Activated naive CD8-positive, alpha-beta T cell treated with anti-CD3 and anti-CD28 coated beads for 36 hours (primary cell): ENCODE measurements around the gene CHPF2. TPM values are rescaled to one million over a fixed set of nuclear protein-coding genes. Genes with fewer than 3 reads are reported as not detected.

ENCODE experiments used
- DNase-seq: peaks from one replicate; pipeline ENCODE4 v3.0.0; 2021
- H3K27ac Mint-ChIP-seq: one replicate; pipeline ENCODE4 v1.8.0; 2022; ENCODE audit warnings: mild to moderate bottlenecking, moderate library complexity, mixed read lengths
- H3K27me3 Mint-ChIP-seq: one replicate; pipeline ENCODE4 v1.8.0; 2022; ENCODE audit warnings: mild to moderate bottlenecking, mixed read lengths
- H3K36me3 Mint-ChIP-seq: one replicate; pipeline ENCODE4 v1.8.0; 2021; ENCODE audit warnings: mild to moderate bottlenecking, mixed read lengths
- H3K4me1 Mint-ChIP-seq: one replicate; pipeline ENCODE4 v1.8.0; 2021; ENCODE audit warnings: mixed read lengths
- H3K4me3 Mint-ChIP-seq: one replicate; pipeline ENCODE4 v1.8.0; 2022; ENCODE audit warnings: mild to moderate bottlenecking, moderate library complexity, mixed read lengths
- H3K9me3 Mint-ChIP-seq: one replicate; pipeline ENCODE4 v1.8.0; 2022; ENCODE audit warnings: mixed read lengths
- total RNA-seq, 2 experiments: library from RNA; stranded (reverse); gene quantifications; one replicate each; pipeline ENCODE4 v1.2.3, GENCODE V29; 2021

CHPF2 gene
- total RNA-seq, 2 experiments from 2014 or later, result 24.5 to 25.1 TPM

GRCh38 chr7:151198945-151199848 lies 33.1 kb upstream of the CHPF2 start:
- H3K9me3 Mint-ChIP-seq, result no peaks in the 10 kb centered on the region
- H3K36me3 Mint-ChIP-seq, result no peaks in the 10 kb centered on the region
- no peaks in the 10 kb centered on the region for H3K4me1 Mint-ChIP-seq
- peaks cover 8% of the 10 kb centered on the region for H3K27me3 Mint-ChIP-seq
- DNase-seq, result no peak
- no peak overlapping the region for H3K27ac Mint-ChIP-seq
- no peak overlapping the region for H3K4me3 Mint-ChIP-seq

GRCh38 chr7:151201344-151201743 lies 30.9 kb upstream of the CHPF2 start:
- no peak for DNase-seq
- no peak overlapping the region for H3K4me3 Mint-ChIP-seq
- no peaks in the 10 kb centered on the region for H3K9me3 Mint-ChIP-seq
- no peaks in the 10 kb centered on the region for H3K36me3 Mint-ChIP-seq
- peaks cover 11% of the 10 kb centered on the region for H3K27me3 Mint-ChIP-seq
- H3K27ac Mint-ChIP-seq, result no peak overlapping the region
- no peaks in the 10 kb centered on the region for H3K4me1 Mint-ChIP-seq

GRCh38 chr7:151201751-151202150 lies 30.5 kb upstream of the CHPF2 start:
- no peak for DNase-seq
- Mint-ChIP-seq H3K4me1 (peaks cover 3% of the 10 kb centered on the region), H3K9me3 (no peaks in the 10 kb centered on the region), H3K27me3 (peaks cover 11% of the 10 kb centered on the region), H3K36me3 (no peaks in the 10 kb centered on the region), H3K4me3 (no peak overlapping the region), H3K27ac (no peak overlapping the region)

GRCh38 chr7:151202836-151203235 lies 29.4 kb upstream of the CHPF2 start:
- Mint-ChIP-seq H3K36me3 (no peaks in the 10 kb centered on the region), H3K9me3 (no peaks in the 10 kb centered on the region), H3K4me1 (peaks cover 14% of the 10 kb centered on the region), H3K4me3 (no peak overlapping the region), H3K27ac (no peak overlapping the region), H3K27me3 (peaks cover 11% of the 10 kb centered on the region)
- DNase-seq, result no peak

- H3K27me3 Mint-ChIP-seq, result peaks cover 11% of the 10 kb centered on the region
- no peaks in the 10 kb centered on the region for H3K36me3 Mint-ChIP-seq
- no peak overlapping the region for H3K4me3 Mint-ChIP-seq
- DNase-seq, result no peak
- no peak overlapping the region for H3K27ac Mint-ChIP-seq
- H3K9me3 Mint-ChIP-seq, result no peaks in the 10 kb centered on the region
- H3K4me1 Mint-ChIP-seq, result peaks cover 15% of the 10 kb centered on the region
Observed at GRCh38 chr7:151204383-151205032, 27.8 kb upstream of the CHPF2 start.

GRCh38 chr7:151205730-151206129 lies 26.6 kb upstream of the CHPF2 start:
- peaks cover 11% of the 10 kb centered on the region for H3K27me3 Mint-ChIP-seq
- H3K4me1 Mint-ChIP-seq, result peaks cover 15% of the 10 kb centered on the region
- no peak overlapping the region for H3K4me3 Mint-ChIP-seq
- no peaks in the 10 kb centered on the region for H3K36me3 Mint-ChIP-seq
- H3K9me3 Mint-ChIP-seq, result no peaks in the 10 kb centered on the region
- no peak for DNase-seq
- no peak overlapping the region for H3K27ac Mint-ChIP-seq

GRCh38 chr7:151206914-151207313 lies 25.4 kb upstream of the CHPF2 start:
- Mint-ChIP-seq H3K27ac (no peak overlapping the region), H3K4me3 (no peak overlapping the region), H3K36me3 (no peaks in the 10 kb centered on the region), H3K9me3 (no peaks in the 10 kb centered on the region), H3K27me3 (peaks cover 11% of the 10 kb centered on the region), H3K4me1 (peaks cover 15% of the 10 kb centered on the region)
- DNase-seq, result no peak

GRCh38 chr7:151207315-151207714 lies 25.0 kb upstream of the CHPF2 start:
- Mint-ChIP-seq H3K27ac (no peak overlapping the region), H3K4me3 (no peak overlapping the region), H3K36me3 (no peaks in the 10 kb centered on the region), H3K9me3 (no peaks in the 10 kb centered on the region), H3K27me3 (peaks cover 11% of the 10 kb centered on the region), H3K4me1 (peaks cover 15% of the 10 kb centered on the region)
- no peak for DNase-seq

- H3K4me3 Mint-ChIP-seq, result no peak overlapping the region
- no peak overlapping the region for H3K27ac Mint-ChIP-seq
- no peak for DNase-seq
- H3K27me3 Mint-ChIP-seq, result peaks cover 11% of the 10 kb centered on the region
- H3K9me3 Mint-ChIP-seq, result no peaks in the 10 kb centered on the region
- H3K4me1 Mint-ChIP-seq, result peaks cover 15% of the 10 kb centered on the region
- no peaks in the 10 kb centered on the region for H3K36me3 Mint-ChIP-seq
Observed at GRCh38 chr7:151207804-151208203, 24.5 kb upstream of the CHPF2 start.

- peaks cover 15% of the 10 kb centered on the region for H3K4me1 Mint-ChIP-seq
- H3K27ac Mint-ChIP-seq, result no peak overlapping the region
- H3K27me3 Mint-ChIP-seq, result peaks cover 11% of the 10 kb centered on the region
- H3K9me3 Mint-ChIP-seq, result no peaks in the 10 kb centered on the region
- no peak overlapping the region for H3K4me3 Mint-ChIP-seq
- DNase-seq, result no peak
- no peaks in the 10 kb centered on the region for H3K36me3 Mint-ChIP-seq
Observed at GRCh38 chr7:151208253-151208862, 23.9 kb upstream of the CHPF2 start.

- DNase-seq, result no peak
- Mint-ChIP-seq H3K4me1 (peaks cover 15% of the 10 kb centered on the region), H3K27ac (no peak overlapping the region), H3K27me3 (peaks cover 8% of the 10 kb centered on the region), H3K4me3 (no peak overlapping the region), H3K9me3 (no peaks in the 10 kb centered on the region), H3K36me3 (no peaks in the 10 kb centered on the region)
Observed at GRCh38 chr7:151209588-151209987, 22.7 kb upstream of the CHPF2 start.

- Mint-ChIP-seq H3K27ac (no peak within 1 kb of the TSS), H3K4me3 (no peak within 1 kb of the TSS)
Observed at GRCh38 chr7:151210087-151210854, 22.0 kb upstream of the CHPF2 start, which contains the start of gene H2BK1. TSS of gene H2BK1 (minus strand) at chr7:151210488. CDS start at chr7:151210318, 170 bp downstream.

GRCh38 chr7:151211155-151211772 lies 21.0 kb upstream of the CHPF2 start:
- Mint-ChIP-seq H3K27ac (no peak overlapping the region), H3K4me1 (peaks cover 15% of the 10 kb centered on the region), H3K9me3 (no peaks in the 10 kb centered on the region), H3K27me3 (no peaks in the 10 kb centered on the region), H3K36me3 (peaks cover 5% of the 10 kb centered on the region), H3K4me3 (no peak overlapping the region)
- no peak for DNase-seq

More at GRCh38 chr7:151210087-151210854, 22.0 kb upstream of the CHPF2 start, which contains the start of gene H2BK1:
- Mint-ChIP-seq H3K9me3 (no peaks in the 10 kb centered on the region), H3K27me3 (peaks cover 2% of the 10 kb centered on the region), H3K36me3 (peaks cover 3% of the 10 kb centered on the region), H3K4me1 (peaks cover 15% of the 10 kb centered on the region)
- no peak for DNase-seq

GRCh38 chr7:151212626-151213025 lies 19.7 kb upstream of the CHPF2 start:
- Mint-ChIP-seq H3K4me3 (no peak overlapping the region), H3K9me3 (no peaks in the 10 kb centered on the region), H3K27ac (no peak overlapping the region), H3K36me3 (peaks cover 5% of the 10 kb centered on the region), H3K4me1 (peaks cover 3% of the 10 kb centered on the region), H3K27me3 (no peaks in the 10 kb centered on the region)
- DNase-seq, result no peak
